Endothelial cell of umbilical vein (primary cell): ENCODE results near the gene MCM8.

ENCODE experiments used
- CTCF ChIP-seq, 2 donors: IDR thresholded peaks; 1 replicate in 1 of 2; 2 replicates in 1 of 2; pipeline ENCODE4 v1.5.1; 2011; ENCODE audit warnings: low read length in 2 of 2, mild to moderate bottlenecking in 2 of 2, moderate library complexity in 2 of 2, control low read depth in 1 of 2, inconsistent platforms in 1 of 2, low read depth in 1 of 2; ENCODE audit not compliant: insufficient read depth in 1 of 2; ENCODE audit errors: extremely low read depth in 1 of 2
- EZH2 ChIP-seq: IDR thresholded peaks from 2 replicates; pipeline ENCODE4 v1.6.1; 2012; ENCODE audit warnings: borderline replicate concordance, low read depth, mild to moderate bottlenecking, moderate library complexity, low read length, inconsistent platforms; ENCODE audit not compliant: severe bottlenecking
- JUN ChIP-seq: IDR thresholded peaks from 2 replicates; pipeline ENCODE4 v1.6.1; 2011; ENCODE audit warnings: borderline replicate concordance, low read depth; ENCODE audit not compliant: insufficient read length, insufficient read depth
- MYC ChIP-seq: IDR thresholded peaks from one replicate; pipeline ENCODE4 v1.6.1; 2011; ENCODE audit warnings: mild to moderate bottlenecking, low read depth, low read length
- POLR2A ChIP-seq: IDR thresholded peaks from 2 replicates; pipeline ENCODE4 v1.6.1; 2012; ENCODE audit warnings: low read depth, mild to moderate bottlenecking, control low read depth, low read length
- POLR2AphosphoS5 ChIP-seq: IDR thresholded peaks from 2 replicates; pipeline ENCODE4 v1.6.1; 2012; ENCODE audit warnings: low read depth, mild to moderate bottlenecking, control low read depth, low read length, moderate library complexity; ENCODE audit not compliant: insufficient read depth

GRCh38 chr20:5969348-5969935 is 19.0 kb downstream of the MCM8 start:
- TF ChIP-seq CTCF (IDR thresholded peaks at IDR 0.05; ENCODE audit: extremely low read depth in 1 of 2, insufficient read depth in 1 of 2, low read depth in 1 of 2, low read length in 2 of 2) (no peak), POLR2A (no peak), EZH2 (no peak), POLR2AphosphoS5 (no peak), JUN (no peak), MYC (no peak)
